ENCODE measurements around the gene NELFCD. TPM values are rescaled to one million over a fixed set of nuclear protein-coding genes. Genes with fewer than 3 reads are reported as not detected.

Gene NELFCD
- total RNA-seq, 4 donors from 2014 or later = 43.7 to 68.1 (median 55.1) TPM

- intact Hi-C loops (cut with DNase I; ENCODE audit: low total_unique reads) = loop anchor here (10.0 kb wide), 1 partner anchor 94 kb away; no protein-coding TSS in a partner anchor
- no peaks in the 10 kb centered on the region for H3K27me3 ChIP-seq
- DNase-seq = no peak
- no peaks in the 10 kb centered on the region for H3K9me3 ChIP-seq
- WGBS, 2 donors (ENCODE audit: low coverage in 1 of 2) = 94 to 96% methylated on average over 5 to 10 of the region's 10 CpGs
- H3K4me1 ChIP-seq = peaks cover 0 to 7% (median 1%) of the 10 kb centered on the region in 4 donors
- H3K36me3 ChIP-seq = peaks cover 0 to 64% (median 25%) of the 10 kb centered on the region in 4 donors
- no peak overlapping the region for H3K4me3 ChIP-seq
- no peak for TF ChIP-seq EP300 (IDR thresholded peaks at IDR 0.05; ENCODE audit: low read depth)
- no peak for TF ChIP-seq POLR2A (IDR thresholded peaks at IDR 0.05)
- TF ChIP-seq POLR2AphosphoS5 (IDR thresholded peaks at IDR 0.05) = no peak
- TF ChIP-seq CTCF (IDR thresholded peaks at IDR 0.05) = no peak
- no peak overlapping the region for H3K27ac ChIP-seq
- in situ Hi-C loops (cut with MboI; ENCODE audit: low pct_ligation_motif_present in 1 of 4, low pct_unique_long_range_greater_than_20kb in 1 of 4, low sequenced_read_pairs in 3 of 4) = loop anchor here in 1 of 4 donors (10.0 kb wide), 2 partner anchors 84 to 236 kb away; no protein-coding TSS in a partner anchor
Measured at GRCh38 chr20:58989196-58989595, 8.1 kb downstream of the NELFCD start.

- no peak overlapping the region for H3K4me3 ChIP-seq
- in situ Hi-C loops (cut with MboI; ENCODE audit: low pct_ligation_motif_present in 1 of 4, low pct_unique_long_range_greater_than_20kb in 1 of 4, low sequenced_read_pairs in 3 of 4) (no loop called here), intact Hi-C loops (cut with DNase I; ENCODE audit: low total_unique reads) (no loop called here)
- no peak overlapping the region for H3K27ac ChIP-seq
- no peaks in the 10 kb centered on the region for H3K27me3 ChIP-seq
- no peak for DNase-seq
- H3K4me1 ChIP-seq = no peaks in the 10 kb centered on the region
- peaks cover 0 to 69% (median 29%) of the 10 kb centered on the region in 4 donors for H3K36me3 ChIP-seq
- TF ChIP-seq CTCF (IDR thresholded peaks at IDR 0.05) (no peak), EP300 (IDR thresholded peaks at IDR 0.05; ENCODE audit: low read depth) (no peak), POLR2A (IDR thresholded peaks at IDR 0.05) (no peak), POLR2AphosphoS5 (IDR thresholded peaks at IDR 0.05) (no peak)
- H3K9me3 ChIP-seq = no peaks in the 10 kb centered on the region
- WGBS, 2 donors (ENCODE audit: low coverage in 1 of 2) = 90 to 92% methylated on average over 2 to 14 of the region's 14 CpGs
Measured at GRCh38 chr20:58990651-58991445, 9.8 kb downstream of the NELFCD start.

GRCh38 chr20:58991715-58992114 lies 10.7 kb downstream of the NELFCD start:
- Histone ChIP-seq H3K27me3 (no peaks in the 10 kb centered on the region), H3K4me1 (no peaks in the 10 kb centered on the region), H3K36me3 (peaks cover 0 to 70% (median 34%) of the 10 kb centered on the region in 4 donors), H3K27ac (no peak overlapping the region), H3K9me3 (no peaks in the 10 kb centered on the region), H3K4me3 (no peak overlapping the region)
- in situ Hi-C loops (cut with MboI; ENCODE audit: low pct_ligation_motif_present in 1 of 4, low pct_unique_long_range_greater_than_20kb in 1 of 4, low sequenced_read_pairs in 3 of 4) = no loop called here
- intact Hi-C loops (cut with DNase I; ENCODE audit: low total_unique reads) = no loop called here
- DNase-seq = no peak
- 71 to 76% methylated on average over 9 of the region's 9 CpGs for WGBS, 2 donors (ENCODE audit: low coverage in 1 of 2)
- TF ChIP-seq POLR2AphosphoS5 (IDR thresholded peaks at IDR 0.05) (no peak), POLR2A (IDR thresholded peaks at IDR 0.05) (no peak), CTCF (IDR thresholded peaks at IDR 0.05) (no peak), EP300 (IDR thresholded peaks at IDR 0.05; ENCODE audit: low read depth) (no peak)

GRCh38 chr20:58992911-58993310 lies 11.9 kb downstream of the NELFCD start:
- DNase-seq = no peak
- Histone ChIP-seq H3K36me3 (peaks cover 0 to 71% (median 37%) of the 10 kb centered on the region in 4 donors), H3K9me3 (no peaks in the 10 kb centered on the region), H3K27me3 (no peaks in the 10 kb centered on the region), H3K27ac (no peak overlapping the region), H3K4me1 (no peaks in the 10 kb centered on the region), H3K4me3 (no peak overlapping the region)
- intact Hi-C loops (cut with DNase I; ENCODE audit: low total_unique reads) (no loop called here), in situ Hi-C loops (cut with MboI; ENCODE audit: low pct_ligation_motif_present in 1 of 4, low pct_unique_long_range_greater_than_20kb in 1 of 4, low sequenced_read_pairs in 3 of 4) (no loop called here)
- WGBS, 2 donors (ENCODE audit: low coverage in 1 of 2) = 86 to 100% methylated on average over 1 to 3 of the region's 3 CpGs
- TF ChIP-seq EP300 (IDR thresholded peaks at IDR 0.05; ENCODE audit: low read depth) = no peak
- TF ChIP-seq POLR2AphosphoS5 (IDR thresholded peaks at IDR 0.05) = no peak
- no peak for TF ChIP-seq CTCF (IDR thresholded peaks at IDR 0.05)
- TF ChIP-seq POLR2A (IDR thresholded peaks at IDR 0.05) = no peak

All from transverse colon (tissue), 4 donors.